GM18505 (cell line): ENCODE data around the gene SLC6A1.
"Not testable (repeated sequence)": the region's sequence is repeated elsewhere in the genome, so short reads cannot be mapped to it uniquely, and the experiment has no call there.

Source experiments
- ATAC-seq: cut with Tn5 transposase; IDR thresholded peaks from one replicate; pipeline ENCODE4 v1.9.1; 2021; ENCODE audit not compliant: unreplicated experiment
- POLR2A ChIP-seq: IDR thresholded peaks from 4 replicates; pipeline ENCODE4 v1.6.1; 2011; ENCODE audit warnings: borderline replicate concordance; ENCODE audit not compliant: insufficient read depth, insufficient read length; ENCODE audit errors: extremely low read depth

SLC6A1 gene

DNA sequence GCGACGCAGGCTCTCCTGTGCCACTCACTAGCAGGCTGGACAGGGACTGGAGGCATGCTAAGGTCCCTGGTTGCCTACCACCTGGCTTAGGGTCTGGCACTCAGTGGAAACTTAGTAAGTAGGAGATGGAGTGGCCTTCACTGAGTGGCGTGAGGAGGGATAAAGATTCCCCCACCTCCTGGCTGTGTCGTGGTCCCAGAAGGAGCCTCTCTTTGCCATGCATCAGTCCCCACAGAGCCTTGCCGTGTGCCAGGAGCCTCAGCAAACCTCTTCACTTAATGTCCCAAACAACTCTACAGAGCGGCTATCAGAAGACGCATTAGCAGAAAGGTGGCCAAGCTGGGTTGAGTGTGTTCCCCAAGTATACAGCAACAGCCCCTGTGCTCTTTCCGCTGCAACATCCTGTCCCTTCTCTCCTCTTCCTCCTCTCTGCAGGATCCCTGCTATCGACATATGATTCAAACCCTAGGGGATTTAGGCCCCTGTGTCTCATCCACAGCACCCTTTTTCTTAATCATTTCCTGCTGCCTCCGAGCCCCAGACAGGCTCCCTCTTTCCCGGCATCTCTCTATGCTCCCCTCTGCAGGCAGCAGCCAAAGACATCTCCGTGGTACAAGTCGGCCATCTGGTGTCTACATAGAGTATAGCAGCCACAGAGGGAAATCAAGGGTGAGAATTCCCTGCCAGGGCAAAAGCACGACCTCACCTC is 66.7 kb downstream of the SLC6A1 start:
- ATAC-seq = no peak
- TF ChIP-seq POLR2A = no peak

DNA sequence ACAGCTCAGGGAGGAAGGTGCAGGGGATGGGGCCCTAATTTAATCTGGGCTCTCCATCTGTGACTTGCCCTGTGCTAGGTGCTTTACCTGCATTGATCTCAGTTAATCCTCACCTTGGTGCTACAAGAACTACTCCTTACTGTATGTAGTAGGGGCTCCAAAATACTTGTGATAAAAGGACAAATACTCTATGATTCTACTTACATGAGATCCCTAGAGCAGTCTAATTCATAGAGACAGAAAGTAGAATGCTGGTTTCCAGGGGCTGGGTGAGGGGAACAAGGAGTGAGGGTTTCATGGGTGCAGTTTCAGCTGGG is 67.2 kb downstream of the SLC6A1 start:
- TF ChIP-seq POLR2A = no peak
- ATAC-seq = no peak

DNA sequence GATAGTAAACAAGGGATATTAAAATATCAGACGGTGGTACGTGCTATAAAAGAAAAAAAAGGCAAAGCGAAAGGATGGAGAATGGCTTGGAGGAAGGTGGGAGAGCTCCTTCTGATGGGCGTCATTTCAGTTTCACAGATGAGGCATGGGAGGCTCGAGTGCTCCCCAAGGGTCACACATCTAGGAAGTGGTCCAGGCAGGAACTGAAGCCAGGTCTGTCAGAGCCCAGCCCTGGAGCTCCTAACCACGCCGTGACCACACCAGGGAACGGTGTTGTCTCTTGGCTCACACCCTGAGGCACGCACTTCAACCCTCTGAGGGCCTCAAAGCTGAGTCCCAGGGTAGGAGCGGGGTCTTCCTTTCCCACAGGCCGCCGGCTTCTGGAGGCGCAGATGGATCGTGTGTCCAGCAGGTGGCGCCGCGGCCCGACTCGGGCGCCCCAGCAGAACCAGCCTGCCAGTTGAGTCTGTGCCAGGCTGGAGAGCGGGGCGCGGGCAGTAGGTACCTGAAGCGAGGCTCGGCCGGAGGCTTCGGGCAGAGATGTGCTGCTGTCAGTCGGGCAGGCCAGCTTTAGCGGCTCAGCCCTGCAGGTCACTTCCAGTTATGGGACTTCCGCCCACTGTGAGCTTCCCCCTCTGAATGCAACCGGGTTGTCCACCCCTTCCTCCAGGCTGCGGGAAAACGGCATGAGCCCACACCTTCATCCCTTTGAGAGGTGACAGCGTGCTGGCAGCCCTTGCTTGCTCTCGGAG is 68.1 kb downstream of the SLC6A1 start:
- no peak for ATAC-seq
- TF ChIP-seq POLR2A = no peak

DNA sequence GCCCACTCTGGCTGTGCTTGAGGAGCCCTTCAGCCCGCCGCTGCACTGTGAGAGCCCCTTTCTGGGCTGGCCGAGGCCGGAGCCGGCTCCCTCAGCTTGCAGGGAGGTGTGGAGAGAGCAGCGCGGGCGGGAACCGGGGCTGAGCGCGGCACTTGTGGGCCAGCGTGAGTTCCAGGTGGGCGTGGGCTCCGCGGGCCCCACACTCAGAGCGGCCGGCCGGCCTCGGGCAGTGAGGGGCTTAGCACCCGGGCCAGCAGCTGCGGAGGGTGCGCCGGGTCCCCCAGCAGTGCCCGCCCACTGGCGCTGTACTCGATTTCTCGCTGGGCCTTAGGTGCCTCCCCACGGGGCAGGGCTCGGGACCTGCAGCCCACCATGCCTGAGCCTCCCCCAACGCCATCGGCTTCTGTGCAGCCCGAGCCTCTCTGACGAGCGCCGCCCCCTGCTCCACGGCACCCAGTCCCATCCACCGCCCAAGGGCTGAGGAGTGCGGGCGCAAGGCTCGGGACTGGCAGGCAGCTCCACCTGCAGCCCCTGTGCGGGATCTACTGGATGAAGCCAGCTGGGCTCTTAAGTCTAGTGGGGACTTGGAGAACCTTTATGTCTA is 68.8 kb downstream of the SLC6A1 start:
- not testable (repeated sequence) for ATAC-seq

DNA sequence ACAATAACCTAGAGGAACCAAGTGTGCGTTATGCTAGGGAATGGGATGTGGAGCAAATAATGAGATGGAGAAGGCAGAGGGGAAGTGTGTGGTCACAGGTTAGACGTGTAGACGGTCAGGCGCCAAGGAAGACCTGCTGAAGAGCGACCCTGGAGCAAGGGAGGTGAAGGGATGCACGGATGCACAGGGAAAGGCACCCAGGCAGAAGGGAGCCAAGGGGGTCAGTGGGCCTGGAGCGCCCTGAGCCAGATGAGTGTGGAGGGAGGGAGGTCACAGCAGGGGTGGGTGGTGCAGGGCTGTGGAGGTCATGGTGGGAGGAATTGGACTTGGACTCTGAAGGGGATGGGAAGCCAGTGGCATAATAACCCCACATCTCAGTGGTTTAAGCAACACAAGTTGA is 70.2 kb downstream of the SLC6A1 start:
- TF ChIP-seq POLR2A = no peak
- ATAC-seq = no peak

DNA sequence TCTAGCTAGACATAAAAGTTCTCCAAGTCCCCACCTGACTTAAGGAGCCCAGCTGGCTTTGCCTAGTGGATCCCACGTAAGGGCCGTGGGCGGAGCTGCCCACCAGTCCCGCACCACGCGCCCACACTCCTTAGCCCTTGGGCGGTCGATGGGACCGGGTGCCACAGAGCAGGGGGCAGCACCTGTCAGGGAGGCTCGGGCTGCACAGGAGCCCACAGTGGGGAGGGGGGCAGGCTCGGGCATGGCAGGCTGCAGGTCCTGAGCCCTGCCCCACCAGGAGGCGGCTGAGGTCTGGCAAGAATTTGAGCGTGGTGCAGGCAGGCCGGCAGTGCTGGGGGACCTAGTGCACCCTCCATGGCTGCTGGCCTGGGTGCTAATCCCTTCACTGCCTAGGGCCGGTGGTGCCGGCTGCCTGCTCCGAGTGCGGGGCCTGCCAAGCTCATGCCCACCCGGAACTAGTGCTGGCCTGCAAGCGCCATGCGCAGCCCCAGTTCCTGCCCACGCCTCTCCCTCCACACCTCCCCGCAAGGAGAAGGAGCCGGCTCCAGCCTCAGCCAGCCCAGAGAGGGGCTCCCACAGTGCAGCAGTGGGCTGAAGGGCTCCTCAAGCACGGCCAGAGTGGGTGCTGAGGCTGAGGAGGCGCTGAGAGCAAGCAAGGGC is 78.7 kb downstream of the SLC6A1 start:
- ATAC-seq = no peak
- no peak for TF ChIP-seq POLR2A

DNA sequence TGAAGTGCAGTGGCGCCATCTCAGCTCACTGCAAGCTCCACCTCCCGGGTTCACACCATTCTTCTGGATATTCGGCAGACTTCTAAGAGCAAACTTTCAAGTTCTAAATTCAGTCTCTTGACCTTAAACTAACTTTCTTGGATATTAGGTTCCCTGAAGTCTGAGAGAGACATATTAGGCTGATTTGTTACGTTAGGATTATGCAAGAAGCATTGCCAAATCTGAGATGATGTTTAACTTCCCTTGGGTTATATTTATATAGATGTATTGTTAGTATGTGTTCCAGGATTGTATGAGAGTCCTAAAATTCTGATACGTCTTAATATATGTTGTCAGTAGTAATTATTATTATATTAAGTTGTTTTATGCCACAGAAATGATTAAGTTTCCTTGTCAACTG is 80.1 kb downstream of the SLC6A1 start:
- ATAC-seq = no peak
- TF ChIP-seq POLR2A = no peak

DNA sequence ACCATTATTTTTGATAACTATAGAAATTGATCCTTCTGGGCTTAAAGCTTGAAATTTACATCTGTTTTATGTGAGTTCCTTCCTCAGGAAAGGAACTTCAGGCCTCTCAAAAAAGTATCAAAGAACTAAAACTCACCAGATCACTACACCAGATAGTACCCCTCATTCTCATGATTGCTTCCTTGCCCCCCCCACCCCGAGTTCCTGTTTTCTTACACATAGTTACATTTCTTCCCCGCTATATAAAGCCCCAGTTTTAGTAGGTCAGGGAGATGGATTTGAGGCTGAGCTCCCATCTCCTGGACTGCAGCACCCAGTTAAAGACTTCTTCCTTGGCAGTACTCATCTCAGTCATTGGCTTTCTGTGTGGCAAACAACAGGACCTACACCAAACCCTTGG is 81.5 kb downstream of the SLC6A1 start:
- ATAC-seq = no peak
- TF ChIP-seq POLR2A = no peak

DNA sequence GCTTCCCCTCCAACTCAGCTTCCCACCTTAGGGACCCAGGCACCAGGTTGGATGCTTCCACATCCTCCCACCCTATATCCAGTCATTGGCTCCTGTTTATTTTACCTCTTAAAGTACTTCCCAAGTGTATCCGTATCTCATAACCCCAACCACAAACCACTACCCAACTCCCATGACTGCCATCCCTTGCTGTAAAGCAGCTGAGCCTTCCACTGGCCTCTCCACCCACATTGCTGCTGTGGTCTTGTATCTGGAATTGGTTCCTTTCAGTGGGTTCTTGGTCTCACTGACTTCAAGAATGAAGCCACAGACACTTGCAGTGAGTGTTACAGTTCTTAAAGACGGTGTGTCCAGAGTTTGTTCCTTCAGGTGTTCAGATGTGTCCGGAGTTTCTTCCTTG is 81.9 kb downstream of the SLC6A1 start:
- TF ChIP-seq POLR2A = no peak
- ATAC-seq = no peak

DNA sequence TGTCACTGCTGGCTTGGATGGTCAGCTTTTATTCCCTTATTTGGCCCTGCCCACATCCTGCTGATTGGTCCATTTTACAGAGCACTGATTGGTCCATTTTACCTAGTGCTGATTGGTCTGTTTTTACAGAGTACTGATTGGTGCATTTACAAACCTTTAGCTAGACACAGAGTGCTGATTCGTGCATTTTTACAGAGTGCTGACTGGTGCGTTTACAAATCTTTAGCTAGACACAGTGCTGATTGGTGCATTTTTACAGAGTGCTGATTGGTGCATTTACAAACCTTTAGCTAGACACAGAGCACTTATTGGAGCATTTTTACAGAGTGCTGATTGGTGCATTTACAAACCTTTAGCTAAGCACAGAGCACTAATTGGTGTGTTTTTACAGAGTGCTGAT is 82.6 kb downstream of the SLC6A1 start:
- not testable (repeated sequence) for ATAC-seq

DNA sequence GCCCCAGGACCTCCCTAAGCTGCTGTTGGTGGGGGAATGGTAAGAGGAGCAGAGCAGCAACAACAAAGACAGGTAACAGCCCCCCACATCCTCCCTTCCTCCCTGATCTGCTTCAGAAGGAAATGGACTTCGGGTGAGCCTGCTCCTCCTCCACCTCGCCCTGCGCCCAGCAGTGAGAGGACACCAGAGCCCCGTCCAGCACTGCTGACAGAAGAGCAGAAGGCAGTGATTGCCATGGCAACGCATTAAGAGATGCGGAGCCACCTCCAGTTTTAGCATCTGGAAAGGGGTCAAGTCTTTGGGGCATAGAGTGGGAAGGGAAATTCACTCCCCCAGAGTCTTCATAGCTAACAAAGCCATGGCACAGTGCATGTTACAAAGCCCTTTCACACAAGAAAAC is 84.2 kb downstream of the SLC6A1 start:
- no peak for ATAC-seq
- no peak for TF ChIP-seq POLR2A

DNA sequence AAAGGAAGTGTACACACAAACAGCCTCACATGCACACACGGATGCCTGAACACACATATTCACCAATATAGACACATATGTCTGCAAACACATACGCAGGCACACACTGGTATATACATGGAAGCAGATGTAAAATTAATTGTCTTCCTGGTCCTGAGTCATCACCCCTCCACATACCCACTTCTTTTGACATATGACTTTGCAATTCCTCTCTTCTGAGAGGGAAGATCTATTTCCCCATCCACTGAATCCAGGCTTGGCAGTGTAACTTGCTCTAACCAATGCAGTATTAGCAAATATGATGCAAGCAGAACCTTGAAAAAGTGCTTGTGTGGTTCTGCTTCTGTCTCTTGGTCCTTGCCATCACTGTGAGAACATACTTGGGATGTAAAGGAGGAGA is 84.9 kb downstream of the SLC6A1 start:
- TF ChIP-seq POLR2A = no peak
- no peak for ATAC-seq

DNA sequence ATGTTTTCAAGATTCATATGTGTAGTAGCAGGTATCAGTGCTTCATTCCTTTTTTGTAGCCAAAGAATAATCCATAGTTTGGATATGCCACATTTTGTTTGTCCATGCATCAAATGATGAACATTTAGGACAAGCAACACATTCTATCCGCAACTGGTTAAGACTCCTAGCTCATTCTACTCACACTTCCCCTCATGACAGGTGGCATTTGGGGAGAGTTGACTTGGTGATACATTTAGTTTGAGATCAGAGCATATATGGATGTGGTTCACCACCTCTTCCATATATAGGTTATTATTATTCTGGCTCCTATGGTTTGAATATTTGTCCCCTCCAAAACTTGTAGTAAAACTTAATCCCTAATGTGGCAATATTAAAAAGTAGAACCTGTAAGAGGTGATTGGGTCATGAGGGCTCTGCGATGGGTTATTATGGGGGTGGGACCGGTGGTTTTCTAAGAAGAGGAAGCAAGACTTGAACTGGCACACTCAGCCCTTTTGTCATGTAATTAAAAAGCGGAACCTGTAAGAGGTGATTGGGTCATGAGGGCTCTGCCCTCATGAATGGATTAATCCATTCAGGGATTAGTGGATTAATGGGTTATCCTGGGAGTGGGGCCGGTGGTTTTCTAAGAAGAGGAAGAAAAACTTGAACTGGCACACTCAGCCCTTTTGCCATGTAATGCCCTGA is 86.4 kb downstream of the SLC6A1 start:
- ATAC-seq = no peak

More for the DNA sequence above, 86.4 kb downstream of the SLC6A1 start:
- no peak for TF ChIP-seq POLR2A
